Stimulated activated CD8-positive, alpha-beta memory T cell treated with anti-CD3 and anti-CD28 coated beads, Interleukin-2, amount 100 ng/mL, for 1 hour (primary cell): Measurements from ENCODE around the gene NFYB.
"Not testable (repeated sequence)": the region's sequence is repeated elsewhere in the genome, so short reads cannot be mapped to it uniquely, and the experiment has no call there.

ENCODE experiments used
- DNase-seq, 2 donors: peaks; one replicate each; pipeline ENCODE4 v3.0.0-alpha.2; 2020; ENCODE audit warnings: low read depth in 2 of 2

Gene NFYB

DNA sequence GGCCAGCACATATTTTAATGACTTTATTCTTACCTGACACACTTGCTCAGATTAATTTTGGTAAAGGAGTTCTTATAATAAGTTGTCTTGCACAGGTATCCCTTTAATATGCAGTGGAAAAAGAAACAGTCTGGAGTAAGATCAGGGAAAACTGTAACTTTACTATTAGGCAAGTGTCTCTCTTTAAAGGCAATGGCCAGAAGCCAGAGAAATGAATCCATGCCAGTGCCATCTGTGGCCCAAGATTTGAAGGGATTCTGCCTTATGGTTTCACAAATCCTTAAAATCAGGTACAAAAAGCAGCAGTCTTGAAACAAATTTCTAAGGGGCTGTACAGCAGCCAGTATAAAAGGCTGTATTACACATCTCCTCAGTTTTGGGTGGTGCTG is 22.4 kb downstream of the NFYB start:
- DNase-seq = no peak

DNA sequence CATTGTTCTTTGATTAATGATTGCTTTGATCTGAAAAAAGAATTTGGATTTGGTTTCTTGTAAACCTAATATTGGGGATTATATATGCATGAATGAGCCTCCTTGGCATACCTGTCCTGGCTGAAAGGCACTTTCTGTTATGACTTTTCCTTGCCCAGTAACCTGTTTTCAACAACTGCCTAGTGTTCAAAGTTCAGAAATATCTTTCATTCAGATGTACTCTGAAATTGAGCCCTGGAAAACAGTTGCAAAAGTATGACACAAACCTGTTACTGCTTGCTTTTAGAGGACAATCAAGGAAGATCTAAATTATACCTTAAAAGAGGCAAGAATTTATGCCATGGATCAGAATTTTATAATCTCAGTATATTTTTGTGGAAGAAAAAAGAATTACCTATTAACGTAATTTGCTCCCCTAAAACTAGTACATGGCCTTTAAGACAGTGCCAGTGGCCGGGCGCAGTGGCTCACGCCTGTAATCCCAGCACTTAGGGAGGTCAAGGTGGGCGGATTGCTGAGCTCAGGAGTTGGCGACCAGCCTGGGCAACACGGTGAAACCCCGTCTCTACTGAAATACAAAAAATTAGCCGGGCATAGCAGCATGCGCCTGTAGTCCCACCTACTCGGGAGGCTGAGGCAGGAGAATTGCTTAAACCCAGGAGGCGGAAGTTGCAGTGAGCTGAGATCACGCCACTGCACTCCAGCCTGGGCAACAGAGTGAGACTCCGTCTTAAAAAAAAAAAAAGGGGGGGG is 23.0 kb downstream of the NFYB start:
- DNase-seq = not testable (repeated sequence)

DNA sequence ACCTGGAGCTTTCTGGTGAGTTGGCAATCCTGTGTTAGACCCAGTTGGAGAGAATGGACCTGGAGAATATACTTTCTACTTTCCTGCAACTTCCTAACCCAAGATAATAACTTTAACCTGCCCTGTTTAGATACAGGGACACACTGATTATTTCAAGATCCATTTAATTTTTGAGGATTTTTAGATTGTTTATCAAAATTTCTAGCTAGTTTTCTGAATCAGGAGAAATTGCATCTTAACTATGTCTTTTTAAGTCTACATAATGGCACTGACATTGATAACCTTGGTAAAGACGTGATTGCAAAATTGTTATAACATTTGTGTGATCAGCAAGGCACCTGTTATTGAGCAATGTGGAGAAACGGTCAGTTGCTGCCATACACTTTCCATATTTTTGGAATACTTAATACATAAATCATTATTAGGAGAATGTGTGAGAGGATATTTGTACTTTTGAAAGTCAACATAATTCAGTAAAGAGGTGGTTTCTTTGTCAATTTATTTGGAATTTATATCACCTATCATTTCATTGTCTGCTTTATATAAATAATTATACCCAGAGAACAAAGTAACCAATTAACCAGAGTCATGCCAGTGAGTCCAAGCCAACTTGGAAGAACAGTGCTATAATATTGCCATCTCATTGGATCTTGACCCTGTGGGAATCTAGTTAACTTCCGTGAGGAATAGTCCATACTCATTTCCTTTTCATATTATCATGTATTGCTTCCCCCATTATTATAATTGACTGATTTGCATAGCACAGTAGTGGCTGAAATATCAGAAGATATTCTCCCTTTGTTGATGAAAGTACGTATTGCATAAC is 28.4 kb downstream of the NFYB start:
- no peak for DNase-seq

DNA sequence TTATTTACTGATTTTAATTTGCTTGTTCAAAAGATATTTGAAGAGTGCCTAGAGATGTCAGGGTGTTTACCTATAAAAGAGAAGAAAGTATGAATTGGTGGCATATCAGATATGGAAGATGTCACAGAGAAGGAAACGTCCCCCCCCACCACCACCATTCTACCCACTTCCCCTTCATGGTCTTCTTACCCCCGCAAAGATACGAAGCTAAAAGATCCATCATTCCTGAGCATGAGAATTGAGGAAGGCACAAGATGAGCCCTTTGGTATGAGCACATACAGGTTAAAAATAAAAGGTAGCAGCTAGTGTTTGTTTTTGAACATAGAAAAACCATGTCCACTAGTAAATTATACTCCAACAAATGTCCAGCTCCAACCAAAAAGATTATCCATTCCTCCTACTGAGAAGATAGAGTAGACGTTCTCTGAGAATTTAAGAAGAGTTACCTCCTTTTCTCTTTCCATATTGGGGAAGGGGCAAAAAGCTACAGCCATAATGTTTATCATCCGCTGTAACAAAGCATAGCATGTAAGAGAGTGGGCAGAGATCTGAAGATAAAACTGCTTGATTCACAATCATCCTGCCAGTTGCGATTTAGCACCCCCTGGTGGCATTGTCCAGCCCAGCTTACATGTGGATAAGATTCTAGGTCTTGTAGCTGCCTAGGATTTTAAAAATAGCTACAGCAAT is 29.1 kb downstream of the NFYB start:
- DNase-seq = peak; percentile 70 to 78

DNA sequence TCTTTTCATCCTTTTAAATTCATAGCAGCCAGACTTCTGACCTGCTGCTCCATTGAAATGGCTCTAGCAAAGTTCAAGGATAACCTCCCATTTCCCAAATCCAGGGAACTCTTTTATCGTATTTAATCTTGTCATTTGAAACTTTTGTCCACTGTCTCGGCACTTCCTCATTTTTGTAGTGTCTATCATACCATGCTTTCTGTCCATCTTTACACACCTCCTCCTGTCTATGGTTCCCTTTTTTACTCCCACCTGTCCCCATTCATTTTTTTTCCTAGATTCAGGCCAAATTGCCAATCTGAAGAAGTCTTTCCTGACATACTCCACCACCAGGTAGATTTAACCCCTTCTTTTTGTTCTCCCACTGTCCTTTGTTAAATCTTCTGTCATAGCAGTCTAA is 31.0 kb downstream of the NFYB start:
- no peak for DNase-seq

DNA sequence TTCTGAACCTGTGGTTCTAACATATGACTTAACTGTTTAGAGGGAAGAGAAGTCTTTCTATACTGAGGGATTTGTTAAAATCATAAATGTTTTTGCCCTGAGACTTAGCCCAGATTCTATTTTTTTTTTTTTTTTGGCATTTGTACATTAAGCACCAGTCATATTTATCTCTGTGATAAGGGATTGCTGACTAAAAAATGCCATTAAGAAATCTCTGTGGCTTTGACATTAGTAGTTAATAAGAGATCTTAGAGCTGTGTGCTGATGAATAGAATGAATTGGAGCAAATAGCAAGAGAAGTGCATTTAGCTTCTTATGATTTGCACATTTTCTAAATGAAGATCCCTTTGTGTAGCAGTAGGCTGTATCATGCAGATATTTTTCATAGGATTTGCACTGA is 32.5 kb downstream of the NFYB start:
- DNase-seq = no peak

DNA sequence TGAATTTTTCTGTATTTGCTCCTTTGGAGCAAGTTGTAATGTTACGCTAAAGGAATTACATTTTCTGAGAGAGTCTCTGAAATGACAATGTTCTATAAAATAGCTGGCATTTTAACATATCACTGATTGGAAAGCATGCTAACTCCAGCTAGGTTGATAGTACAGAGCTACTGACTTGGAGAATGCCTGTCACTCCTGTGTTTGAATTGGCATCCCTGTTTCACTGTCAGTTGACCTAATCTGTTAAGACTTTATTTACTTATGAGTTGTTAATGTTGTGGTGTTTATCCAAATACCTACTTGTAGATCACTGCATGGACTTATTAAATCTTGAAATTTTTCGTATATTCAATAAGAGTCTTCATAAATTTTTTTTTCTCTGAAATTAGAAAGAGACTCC is 40.1 kb downstream of the NFYB start:
- no peak for DNase-seq

DNA sequence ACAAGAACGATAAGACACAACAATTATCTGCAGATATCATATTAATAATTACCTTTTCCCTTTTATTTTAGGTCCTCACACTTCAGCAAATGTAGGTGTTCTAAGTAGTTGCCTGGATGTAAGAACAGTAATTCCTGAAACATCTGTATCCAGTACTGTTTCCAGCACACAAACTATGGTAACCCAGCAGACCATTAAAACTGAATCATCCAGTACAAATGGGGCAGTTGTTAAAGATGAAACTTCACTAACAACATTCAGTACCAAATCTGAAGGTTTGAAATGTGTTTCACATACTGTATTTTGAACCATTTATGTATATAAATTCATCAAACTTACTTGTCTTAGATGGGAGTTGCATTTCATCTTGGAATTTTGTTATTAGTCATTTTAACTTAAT is 42.7 kb downstream of the NFYB start:
- DNase-seq = no peak

DNA sequence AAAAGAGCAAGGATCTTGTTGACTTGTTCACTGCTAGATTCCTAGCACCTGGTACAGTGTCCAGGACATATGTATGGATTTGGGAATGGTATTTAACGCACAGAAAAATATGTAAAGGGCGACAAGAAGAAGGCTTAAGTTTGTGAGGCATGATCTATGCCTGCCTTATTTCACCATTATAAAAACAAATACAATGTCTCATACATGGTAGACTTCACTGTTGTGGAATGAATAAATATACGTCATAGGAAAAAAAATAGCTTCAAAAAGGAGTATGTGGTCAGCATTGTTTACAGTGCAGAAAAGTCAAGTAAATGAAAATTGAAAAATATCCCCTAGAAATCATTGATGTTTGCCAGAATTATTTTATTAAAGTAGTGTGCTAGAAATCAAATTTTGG is 43.7 kb downstream of the NFYB start:
- no peak for DNase-seq

DNA sequence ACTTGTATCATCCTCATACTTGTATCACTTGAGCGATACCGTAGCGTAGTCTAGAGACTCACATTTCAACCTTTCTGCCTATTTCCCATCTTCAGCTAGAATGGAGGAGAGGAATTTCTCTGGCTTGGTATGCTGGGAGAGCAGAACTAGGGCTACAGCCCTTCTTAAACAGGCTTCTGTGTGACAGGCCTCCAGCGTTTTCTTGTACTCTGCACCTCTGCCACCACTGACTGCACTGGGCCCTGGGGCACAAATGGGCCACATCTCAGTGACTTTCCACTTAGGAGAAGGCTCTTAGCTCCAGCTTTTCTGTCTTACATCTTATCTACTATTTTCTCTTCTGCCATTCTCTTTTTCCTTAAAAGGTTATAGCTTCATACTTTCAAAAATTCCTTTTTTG is 46.9 kb downstream of the NFYB start:
- DNase-seq = no peak

DNA sequence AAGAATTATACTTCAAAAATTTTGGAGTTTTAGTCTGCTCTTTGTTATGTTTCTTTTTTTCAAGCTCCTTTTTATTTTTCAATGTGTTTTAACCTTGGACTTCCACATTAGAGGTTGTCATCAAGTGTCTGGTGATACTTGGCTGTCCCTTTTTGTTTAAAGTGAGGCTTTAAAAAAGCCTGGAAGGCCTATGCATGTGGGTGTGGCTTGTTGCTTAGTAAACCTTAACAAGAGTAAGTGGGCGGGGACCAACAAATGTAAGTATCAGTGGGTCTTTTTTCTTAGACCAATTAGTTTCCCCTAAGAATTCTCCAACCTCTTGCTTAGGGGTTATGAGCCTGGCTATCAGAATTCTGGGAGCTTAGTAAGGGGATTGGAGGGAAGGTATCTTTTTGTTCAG is 47.3 kb downstream of the NFYB start:
- DNase-seq = no peak

DNA sequence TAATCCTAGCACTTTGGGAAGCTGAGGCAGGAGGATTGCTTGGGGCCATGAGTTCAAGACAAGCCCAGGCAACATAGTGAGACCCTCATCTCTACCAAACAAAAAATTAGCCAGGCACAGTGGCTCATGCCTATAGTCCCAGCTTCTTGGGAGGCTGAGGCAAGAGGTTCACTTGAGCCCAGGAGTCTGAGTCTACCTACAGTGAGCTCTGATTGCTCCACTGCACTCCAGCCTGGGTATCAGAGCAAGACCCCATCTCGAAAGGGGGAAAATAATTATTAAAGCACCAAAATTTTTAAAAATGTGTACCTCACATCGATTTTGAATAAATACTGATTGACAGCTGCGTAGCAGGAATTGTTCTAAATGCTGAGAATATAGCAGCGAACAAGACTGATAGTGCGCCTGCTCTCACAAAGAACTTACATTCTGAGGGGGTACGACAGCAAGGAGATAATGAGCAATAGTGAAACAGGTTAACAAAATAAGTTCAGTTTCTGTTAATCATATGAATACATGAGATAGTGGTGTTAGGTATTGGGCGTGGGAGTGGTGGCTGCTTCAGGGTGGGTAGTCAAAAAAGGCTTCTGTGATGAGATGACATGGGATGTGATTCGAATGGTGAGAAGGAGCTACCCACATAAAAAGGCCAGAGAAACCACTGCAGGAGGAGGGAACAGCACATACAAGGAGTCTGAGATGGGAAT is 54.1 kb downstream of the NFYB start:
- DNase-seq = no peak

DNA sequence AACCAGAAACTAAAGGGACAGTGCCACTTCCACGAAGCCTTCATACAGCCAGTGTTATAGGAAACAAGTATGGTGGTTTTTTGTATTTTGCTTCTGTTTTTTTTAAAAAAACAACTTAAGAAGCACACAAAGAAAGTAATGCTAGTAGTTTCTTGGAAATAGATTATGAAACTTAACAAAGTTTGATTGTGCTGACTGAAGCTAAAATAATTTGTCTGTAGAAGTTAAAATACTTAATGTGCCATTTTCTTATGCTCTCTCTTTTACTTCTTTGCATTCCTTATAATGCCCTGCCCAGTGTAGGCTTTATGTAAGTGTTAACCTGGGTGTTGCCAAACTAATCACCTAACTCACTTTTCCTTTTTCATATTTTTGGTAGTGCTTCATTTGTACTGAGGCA is 57.2 kb downstream of the NFYB start:
- no peak for DNase-seq

DNA sequence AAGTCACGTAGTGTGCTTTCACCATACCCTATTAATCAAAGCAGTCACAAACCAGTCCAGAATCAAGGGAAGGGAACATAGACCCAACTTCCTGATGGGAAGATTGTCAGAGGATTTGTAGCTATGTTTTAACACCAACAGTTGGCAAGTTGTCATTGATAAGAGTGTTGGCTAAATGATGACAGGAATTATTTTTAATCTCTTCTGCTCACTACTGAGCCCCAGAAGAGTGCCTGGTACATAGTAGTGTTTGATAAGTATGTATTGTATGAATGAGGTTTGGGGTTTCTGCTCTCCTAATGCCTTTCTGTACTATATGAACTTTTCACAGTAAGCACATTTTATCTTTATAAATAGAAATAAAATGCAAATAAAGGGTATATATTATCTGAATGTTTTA is 59.0 kb downstream of the NFYB start:
- no peak for DNase-seq

DNA sequence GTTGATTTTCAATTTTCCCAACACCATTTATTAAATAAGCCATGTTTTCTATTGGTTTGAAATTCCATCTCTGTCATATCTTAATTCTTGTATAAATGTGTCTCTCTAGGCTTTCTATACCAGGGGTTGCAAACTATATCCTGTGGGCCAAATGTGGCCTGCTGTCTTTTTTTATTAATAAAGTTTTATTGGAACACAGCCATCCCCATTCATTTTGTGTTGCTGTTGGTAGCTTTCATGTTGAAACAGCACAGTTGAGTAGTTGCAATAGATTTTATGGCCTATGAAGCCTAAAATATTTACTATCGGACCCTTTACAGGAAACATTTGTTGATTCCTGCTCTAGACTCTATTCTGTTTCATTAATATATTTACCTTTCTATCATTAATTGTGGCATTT is 64.3 kb downstream of the NFYB start:
- no peak for DNase-seq

DNA sequence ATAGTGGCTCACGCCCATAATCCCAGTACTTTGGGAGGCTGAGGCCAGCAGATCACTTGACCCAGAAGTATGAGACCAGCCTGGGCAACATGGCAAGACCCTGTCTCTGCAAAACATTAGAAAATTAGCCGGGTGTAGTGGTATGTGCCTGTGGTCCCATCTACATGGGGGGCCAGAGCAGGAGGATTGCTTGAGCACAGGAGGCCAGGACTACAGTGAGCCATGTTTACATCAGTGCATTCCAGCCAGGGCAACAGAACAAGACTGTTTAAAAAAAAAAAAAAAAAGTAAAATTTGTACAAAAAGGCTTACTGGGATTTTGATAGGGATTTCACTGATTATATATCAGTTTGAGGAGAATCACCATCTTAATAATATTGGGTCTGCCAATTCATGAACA is 65.9 kb downstream of the NFYB start:
- no peak for DNase-seq
